Measurements from ENCODE around the gene TRIM44.
A peak's percentile ranks its signal among the peaks of the same experiment; 100 is the strongest.
"Not testable (repeated sequence)": the region's sequence is repeated elsewhere in the genome, so short reads cannot be mapped to it uniquely, and the experiment has no call there.

TRIM44 gene

GRCh38 chr11:35667257-35667656, 4.7 kb downstream of the TRIM44 start:
- no CpG with 5 or more reads among the region's 1 CpG for WGBS (ENCODE audit: extremely low coverage, insufficient coverage, low lambda C conversion rate)
- Histone ChIP-seq H3K9ac (ENCODE audit: low read length) (no peak overlapping the region), H4K5ac (ENCODE audit: low read length) (no peak overlapping the region), H3K27ac (ENCODE audit: low read depth, low read length) (no peak overlapping the region), H3K27me3 (ENCODE audit: insufficient read depth, low read length, poor library complexity) (no peaks in the 10 kb centered on the region), H2BK5ac (ENCODE audit: low read length) (no peak overlapping the region), H3K56ac (ENCODE audit: low read length) (no peak overlapping the region), H3K18ac (ENCODE audit: low read length) (no peak overlapping the region), H3K79me1 (ENCODE audit: low read length) (peaks cover 10% of the 10 kb centered on the region), H3K79me2 (ENCODE audit: control insufficient read depth, insufficient read depth, low read length) (peaks cover 9% of the 10 kb centered on the region), H4K8ac (ENCODE audit: low read depth, low read length) (no peak overlapping the region), H3K4me3 (ENCODE audit: low read length) (no peak overlapping the region), H3K4me1 (ENCODE audit: control insufficient read depth, low read depth, low read length) (peaks cover 5% of the 10 kb centered on the region), H3K23ac (ENCODE audit: low read length) (no peak overlapping the region), H2BK120ac (ENCODE audit: low read depth, low read length) (no peak overlapping the region), H3K36me3 (ENCODE audit: control insufficient read depth, insufficient read depth, low read length) (no peaks in the 10 kb centered on the region), H2AK5ac (ENCODE audit: low read length) (no peak overlapping the region), H3K4ac (ENCODE audit: low read depth, low read length) (no peak overlapping the region), H2BK15ac (replicated peaks; ENCODE audit: low read depth) (no peak overlapping the region), H3K4me2 (ENCODE audit: low read length) (no peak overlapping the region)
- peak; percentile 22 for DNase-seq

GRCh38 chr11:35668350-35668749, 5.8 kb downstream of the TRIM44 start:
- H3K4me1 ChIP-seq (ENCODE audit: control insufficient read depth, low read depth, low read length); H4K8ac ChIP-seq (ENCODE audit: low read depth, low read length); H3K9ac ChIP-seq (ENCODE audit: low read length); H2BK15ac ChIP-seq (replicated peaks; ENCODE audit: low read depth); H2AK5ac ChIP-seq (ENCODE audit: low read length); H3K27me3 ChIP-seq (ENCODE audit: insufficient read depth, low read length, poor library complexity); H3K36me3 ChIP-seq (ENCODE audit: control insufficient read depth, insufficient read depth, low read length); H3K79me1 ChIP-seq (ENCODE audit: low read length); DNase-seq; H3K4me3 ChIP-seq (ENCODE audit: low read length); H3K4ac ChIP-seq (ENCODE audit: low read depth, low read length); H3K79me2 ChIP-seq (ENCODE audit: control insufficient read depth, insufficient read depth, low read length); H3K18ac ChIP-seq (ENCODE audit: low read length); H2BK120ac ChIP-seq (ENCODE audit: low read depth, low read length); H3K27ac ChIP-seq (ENCODE audit: low read depth, low read length); H3K23ac ChIP-seq (ENCODE audit: low read length); H3K4me2 ChIP-seq (ENCODE audit: low read length); H2BK5ac ChIP-seq (ENCODE audit: low read length); H3K56ac ChIP-seq (ENCODE audit: low read length); H4K5ac ChIP-seq (ENCODE audit: low read length): not testable (repeated sequence)
- no CpG with 5 or more reads among the region's 3 CpGs for WGBS (ENCODE audit: extremely low coverage, insufficient coverage, low lambda C conversion rate)

DNA sequence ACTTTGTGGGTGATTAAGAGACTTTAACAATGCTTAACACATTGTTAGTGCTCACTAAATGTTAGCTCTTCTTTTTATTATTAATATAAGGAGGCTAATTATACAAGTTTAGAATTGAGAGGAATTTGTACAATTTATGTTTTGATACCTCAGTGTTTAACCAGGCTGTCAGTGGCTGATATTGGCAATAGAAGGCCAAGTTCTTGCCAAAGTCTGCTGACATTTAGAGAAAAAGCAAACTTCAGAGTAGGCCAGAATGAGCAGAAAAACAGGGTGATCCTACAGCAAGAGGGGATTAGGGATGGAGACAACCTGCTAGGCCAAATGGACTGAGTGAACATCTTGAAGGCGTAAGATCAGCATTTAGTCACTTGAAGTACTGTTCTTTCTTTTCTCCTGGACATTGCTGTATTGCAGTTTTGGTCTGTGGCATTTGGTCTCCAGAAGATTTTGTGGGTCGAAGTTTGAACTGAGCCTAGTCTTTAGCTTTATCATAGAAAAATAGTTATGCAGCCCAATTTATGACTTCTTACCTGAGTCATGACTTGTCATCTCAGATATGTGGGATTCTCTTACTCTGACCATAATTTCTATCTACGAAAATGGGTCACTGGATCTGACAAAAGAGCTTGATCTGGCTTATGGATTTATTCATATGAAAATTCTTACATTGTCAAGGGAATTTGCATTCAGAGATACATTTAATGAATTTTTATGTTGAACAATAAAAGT, 9.0 kb downstream of the TRIM44 start:
- no peak overlapping the region for H3K56ac ChIP-seq (ENCODE audit: low read length)
- no peak overlapping the region for H2BK5ac ChIP-seq (ENCODE audit: low read length)
- no peak overlapping the region for H3K23ac ChIP-seq (ENCODE audit: low read length)
- no peak overlapping the region for H3K9ac ChIP-seq (ENCODE audit: low read length)
- H3K27me3 ChIP-seq (ENCODE audit: insufficient read depth, low read length, poor library complexity), result no peaks in the 10 kb centered on the region
- H3K27ac ChIP-seq (ENCODE audit: low read depth, low read length), result no peak overlapping the region
- H3K4me3 ChIP-seq (ENCODE audit: low read length), result no peak overlapping the region
- peaks cover 7% of the 10 kb centered on the region for H3K79me1 ChIP-seq (ENCODE audit: low read length)
- DNase-seq, result no peak
- H2AK5ac ChIP-seq (ENCODE audit: low read length), result no peak overlapping the region
- H3K4me1 ChIP-seq (ENCODE audit: control insufficient read depth, low read depth, low read length), result no peaks in the 10 kb centered on the region
- H3K4ac ChIP-seq (ENCODE audit: low read depth, low read length), result no peak overlapping the region
- H3K4me2 ChIP-seq (ENCODE audit: low read length), result no peak overlapping the region
- H2BK15ac ChIP-seq (replicated peaks; ENCODE audit: low read depth), result no peak overlapping the region
- no CpG with 5 or more reads among the region's 3 CpGs for WGBS (ENCODE audit: extremely low coverage, insufficient coverage, low lambda C conversion rate)
- H3K18ac ChIP-seq (ENCODE audit: low read length), result no peak overlapping the region
- no peak overlapping the region for H2BK120ac ChIP-seq (ENCODE audit: low read depth, low read length)
- no peak overlapping the region for H4K8ac ChIP-seq (ENCODE audit: low read depth, low read length)
- H4K5ac ChIP-seq (ENCODE audit: low read length), result no peak overlapping the region
- no peaks in the 10 kb centered on the region for H3K36me3 ChIP-seq (ENCODE audit: control insufficient read depth, insufficient read depth, low read length)
- H3K79me2 ChIP-seq (ENCODE audit: control insufficient read depth, insufficient read depth, low read length), result peaks cover 9% of the 10 kb centered on the region

DNA sequence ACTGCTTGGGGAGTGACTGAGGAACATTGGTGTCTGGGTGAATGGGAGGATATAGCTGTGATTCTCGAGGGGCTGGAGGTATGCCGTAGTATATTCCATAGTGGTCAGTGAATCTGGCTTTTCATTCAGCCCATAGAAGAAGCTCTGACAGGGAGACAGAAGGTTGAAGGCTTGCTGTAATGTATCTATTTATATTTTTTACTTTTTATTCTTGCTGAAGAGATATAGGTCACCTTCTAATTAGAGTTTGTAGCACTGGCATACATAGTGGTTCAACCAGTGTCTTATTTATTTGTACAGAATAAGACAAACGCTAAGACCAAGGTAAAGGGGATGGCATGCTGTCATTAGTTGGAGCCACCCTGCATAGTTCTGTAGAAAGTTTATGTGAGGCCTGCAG, 10.0 kb downstream of the TRIM44 start:
- Histone ChIP-seq H3K4me1 (ENCODE audit: control insufficient read depth, low read depth, low read length) (no peaks in the 10 kb centered on the region), H4K8ac (ENCODE audit: low read depth, low read length) (no peak overlapping the region), H4K5ac (ENCODE audit: low read length) (no peak overlapping the region), H3K4me3 (ENCODE audit: low read length) (no peak overlapping the region), H2BK15ac (replicated peaks; ENCODE audit: low read depth) (no peak overlapping the region), H3K79me1 (ENCODE audit: low read length) (peaks cover 7% of the 10 kb centered on the region), H3K27ac (ENCODE audit: low read depth, low read length) (no peak overlapping the region), H3K36me3 (ENCODE audit: control insufficient read depth, insufficient read depth, low read length) (no peaks in the 10 kb centered on the region), H3K18ac (ENCODE audit: low read length) (no peak overlapping the region), H2BK120ac (ENCODE audit: low read depth, low read length) (no peak overlapping the region), H3K9ac (ENCODE audit: low read length) (no peak overlapping the region), H3K23ac (ENCODE audit: low read length) (no peak overlapping the region), H2BK5ac (ENCODE audit: low read length) (no peak overlapping the region), H3K4ac (ENCODE audit: low read depth, low read length) (no peak overlapping the region), H3K4me2 (ENCODE audit: low read length) (no peak overlapping the region), H3K27me3 (ENCODE audit: insufficient read depth, low read length, poor library complexity) (no peaks in the 10 kb centered on the region), H3K56ac (ENCODE audit: low read length) (no peak overlapping the region), H2AK5ac (ENCODE audit: low read length) (no peak overlapping the region), H3K79me2 (ENCODE audit: control insufficient read depth, insufficient read depth, low read length) (peaks cover 9% of the 10 kb centered on the region)
- WGBS (ENCODE audit: extremely low coverage, insufficient coverage, low lambda C conversion rate), result no CpG with 5 or more reads among the region's 3 CpGs
- DNase-seq, result no peak

DNA sequence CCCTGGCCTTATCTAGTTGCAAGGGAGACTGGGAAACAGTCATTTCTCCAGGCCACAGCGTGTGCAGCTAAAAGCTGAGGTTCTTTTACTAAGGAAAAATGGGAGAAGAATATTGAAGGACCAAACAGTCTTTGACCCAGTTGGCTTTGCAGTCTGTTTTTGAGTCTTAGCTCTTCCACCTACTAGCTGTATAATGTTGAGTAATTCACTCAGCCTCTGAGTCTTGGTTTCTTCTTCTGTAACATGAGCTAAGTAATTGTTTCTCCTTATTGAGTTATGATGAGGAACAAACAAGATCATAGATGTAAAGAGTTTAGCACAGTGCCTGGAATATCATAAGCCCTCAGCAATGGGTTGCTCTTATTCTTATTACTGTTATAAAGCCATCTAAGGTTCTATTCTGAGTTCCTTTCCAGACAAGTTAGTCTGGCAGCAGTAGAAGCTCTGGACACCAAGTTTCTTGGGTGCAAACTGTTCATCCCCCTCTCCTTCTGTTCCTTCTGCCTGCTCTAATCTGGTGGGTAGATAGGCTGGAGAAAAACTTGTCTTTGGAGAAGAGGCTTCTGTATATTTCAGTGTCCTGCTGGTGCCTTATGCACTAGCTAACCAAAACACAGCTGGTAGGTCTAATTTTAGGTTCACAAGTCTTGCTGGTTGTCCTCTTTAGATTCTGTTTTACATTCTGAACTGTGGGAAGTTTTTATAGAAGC, 13.5 kb downstream of the TRIM44 start:
- Histone ChIP-seq H3K4me3 (ENCODE audit: low read length) (no peak overlapping the region), H3K4me2 (ENCODE audit: low read length) (no peak overlapping the region), H3K79me2 (ENCODE audit: control insufficient read depth, insufficient read depth, low read length) (peaks cover 11% of the 10 kb centered on the region), H2AK5ac (ENCODE audit: low read length) (no peak overlapping the region), H3K36me3 (ENCODE audit: control insufficient read depth, insufficient read depth, low read length) (no peaks in the 10 kb centered on the region), H4K5ac (ENCODE audit: low read length) (no peak overlapping the region), H3K18ac (ENCODE audit: low read length) (no peak overlapping the region), H3K9ac (ENCODE audit: low read length) (no peak overlapping the region), H3K79me1 (ENCODE audit: low read length) (peaks cover 12% of the 10 kb centered on the region), H3K27ac (ENCODE audit: low read depth, low read length) (no peak overlapping the region), H3K23ac (ENCODE audit: low read length) (no peak overlapping the region), H3K56ac (ENCODE audit: low read length) (no peak overlapping the region), H3K4ac (ENCODE audit: low read depth, low read length) (no peak overlapping the region), H4K8ac (ENCODE audit: low read depth, low read length) (no peak overlapping the region), H2BK120ac (ENCODE audit: low read depth, low read length) (no peak overlapping the region), H3K27me3 (ENCODE audit: insufficient read depth, low read length, poor library complexity) (no peaks in the 10 kb centered on the region), H2BK15ac (replicated peaks; ENCODE audit: low read depth) (no peak overlapping the region), H3K4me1 (ENCODE audit: control insufficient read depth, low read depth, low read length) (no peaks in the 10 kb centered on the region), H2BK5ac (ENCODE audit: low read length) (no peak overlapping the region)
- no peak for DNase-seq
- WGBS (ENCODE audit: extremely low coverage, insufficient coverage, low lambda C conversion rate), result no CpG with 5 or more reads among the region's 1 CpG
